ENCODE data around the gene SAPCD2. TPM values are rescaled to one million over a fixed set of nuclear protein-coding genes. Genes with fewer than 3 reads are reported as not detected.

The SAPCD2 gene
- polyA plus RNA-seq, 4 donors = 5.5 to 10.0 (median 8.6) TPM

- no peak for DNase-seq (ENCODE audit: low read depth in 4 of 4, low spot score in 2 of 4)
These were observed 49.4 kb downstream of the SAPCD2 start for GRCh38 chr9:137020771-137021567.

GRCh38 chr9:137019891-137020683 lies 50.3 kb downstream of the SAPCD2 start:
- DNase-seq (ENCODE audit: low read depth in 4 of 4, low spot score in 2 of 4) = no peak

GRCh38 chr9:137018761-137019559 lies 51.4 kb downstream of the SAPCD2 start:
- no peak for DNase-seq (ENCODE audit: low read depth in 4 of 4, low spot score in 2 of 4)

GRCh38 chr9:137017791-137018497 lies 52.4 kb downstream of the SAPCD2 start:
- DNase-seq (ENCODE audit: low read depth in 4 of 4, low spot score in 2 of 4) = no peak

GRCh38 chr9:137017071-137017470 lies 53.3 kb downstream of the SAPCD2 start:
- DNase-seq (ENCODE audit: low read depth in 4 of 4, low spot score in 2 of 4) = no peak

- DNase-seq (ENCODE audit: low read depth in 4 of 4, low spot score in 2 of 4) = no peak
These were observed 53.9 kb downstream of the SAPCD2 start for GRCh38 chr9:137016436-137016835.

GRCh38 chr9:137015976-137016375 lies 54.4 kb downstream of the SAPCD2 start:
- no peak for DNase-seq (ENCODE audit: low read depth in 4 of 4, low spot score in 2 of 4)

- DNase-seq (ENCODE audit: low read depth in 4 of 4, low spot score in 2 of 4) = no peak
These were observed 54.8 kb downstream of the SAPCD2 start for GRCh38 chr9:137015540-137015930.

- no peak for DNase-seq (ENCODE audit: low read depth in 4 of 4, low spot score in 2 of 4)
These were observed 55.4 kb downstream of the SAPCD2 start for GRCh38 chr9:137014776-137015539.

GRCh38 chr9:137014166-137014565 lies 56.2 kb downstream of the SAPCD2 start:
- DNase-seq (ENCODE audit: low read depth in 4 of 4, low spot score in 2 of 4) = no peak

- DNase-seq (ENCODE audit: low read depth in 4 of 4, low spot score in 2 of 4) = no peak
These were observed 56.8 kb downstream of the SAPCD2 start for GRCh38 chr9:137013571-137013940.

GRCh38 chr9:137012694-137013570 lies 57.4 kb downstream of the SAPCD2 start:
- no peak for DNase-seq (ENCODE audit: low read depth in 4 of 4, low spot score in 2 of 4)

Other genes starting within 250 kb of the SAPCD2 start
- gene AJM1, start 228.1 kb downstream of the SAPCD2 start, polyA plus RNA-seq (ENCODE audit: insufficient read length in 4 of 4) = 1 to 10 TPM in 3 of 4 donors, under 1 TPM in 1; 0.68 to 1.8 (median 1.3) TPM
- 100 to 1,000 TPM in 3 of 4 donors, 10 to 100 TPM in 1; 60.1 to 135 (median 115) TPM for gene PHPT1, start 221.1 kb downstream of the SAPCD2 start, polyA plus RNA-seq (ENCODE audit: insufficient read length in 4 of 4)
- 10 to 100 TPM in 2 of 4 donors, 1 to 10 TPM in 2; 3.5 to 13.4 (median 8.9) TPM for gene MAMDC4, start 218.2 kb downstream of the SAPCD2 start, polyA plus RNA-seq (ENCODE audit: insufficient read length in 4 of 4)
- 100 to 1,000 TPM; 342 to 455 (median 391) TPM for gene EDF1, start 204.2 kb downstream of the SAPCD2 start, polyA plus RNA-seq (ENCODE audit: insufficient read length in 4 of 4)
- gene TRAF2, start 184.0 kb downstream of the SAPCD2 start, polyA plus RNA-seq (ENCODE audit: insufficient read length in 4 of 4) = 10 to 100 TPM; 11.2 to 17.9 (median 14.8) TPM
- 10 to 100 TPM; 37.8 to 69.9 (median 60.6) TPM for gene FBXW5, start 125.8 kb downstream of the SAPCD2 start, polyA plus RNA-seq (ENCODE audit: insufficient read length in 4 of 4)
- gene C8G, start 125.3 kb downstream of the SAPCD2 start, polyA plus RNA-seq (ENCODE audit: insufficient read length in 4 of 4) = 1 to 10 TPM in 2 of 4 donors, under 1 TPM in 2; 0.51 to 1.2 (median 1.0) TPM
- 10 to 100 TPM; 15.7 to 53.5 (median 30.7) TPM for gene LCN12, start 118.3 kb downstream of the SAPCD2 start, polyA plus RNA-seq (ENCODE audit: insufficient read length in 4 of 4)
- 10 to 100 TPM; 34.0 to 80.6 (median 34.4) TPM for gene PTGDS, start 93.1 kb downstream of the SAPCD2 start, polyA plus RNA-seq (ENCODE audit: insufficient read length in 4 of 4)
- gene LCNL1, start 87.6 kb downstream of the SAPCD2 start, polyA plus RNA-seq (ENCODE audit: insufficient read length in 4 of 4) = under 1 TPM in 3 of 4 donors, not detected in 1; 0.08 to 0.41 (median 0.17) TPM
- 10 to 100 TPM; 22.4 to 53.2 (median 41.4) TPM for gene PAXX, start 78.1 kb downstream of the SAPCD2 start, polyA plus RNA-seq (ENCODE audit: insufficient read length in 4 of 4)
- 1 to 10 TPM in 1 of 4 donors, under 1 TPM in 3; 0.49 to 1.2 (median 0.74) TPM for gene CLIC3, start 74.0 kb downstream of the SAPCD2 start, polyA plus RNA-seq (ENCODE audit: insufficient read length in 4 of 4)
- gene ABCA2, start 42.3 kb downstream of the SAPCD2 start, polyA plus RNA-seq (ENCODE audit: insufficient read length in 4 of 4) = 10 to 100 TPM; 36.4 to 60.9 (median 55.4) TPM
- under 1 TPM in 2 of 4 donors, not detected in 2; 0.08 to 0.12 TPM for gene FUT7, start 38.5 kb downstream of the SAPCD2 start, polyA plus RNA-seq (ENCODE audit: insufficient read length in 4 of 4)
- 10 to 100 TPM; 19.8 to 46.8 (median 34.4) TPM for gene NPDC1, start 24.4 kb downstream of the SAPCD2 start, polyA plus RNA-seq (ENCODE audit: insufficient read length in 4 of 4)
- 1 to 10 TPM; 2.8 to 6.0 (median 5.1) TPM for gene ENTPD2, start 16.5 kb downstream of the SAPCD2 start, polyA plus RNA-seq (ENCODE audit: insufficient read length in 4 of 4)
- gene UAP1L1, start 7.0 kb upstream of the SAPCD2 start, polyA plus RNA-seq (ENCODE audit: insufficient read length in 4 of 4) = 1 to 10 TPM; 4.2 to 7.4 (median 5.9) TPM
- 10 to 100 TPM; 46.5 to 70.7 (median 63.1) TPM for gene MAN1B1, start 16.4 kb upstream of the SAPCD2 start, polyA plus RNA-seq (ENCODE audit: insufficient read length in 4 of 4)
- 10 to 100 TPM; 14.5 to 31.9 (median 25.1) TPM for gene DPP7, start 44.2 kb upstream of the SAPCD2 start, polyA plus RNA-seq (ENCODE audit: insufficient read length in 4 of 4)
- under 1 TPM in 3 of 4 donors, not detected in 1; 0.06 to 0.60 (median 0.20) TPM for gene GRIN1, start 68.6 kb upstream of the SAPCD2 start, polyA plus RNA-seq (ENCODE audit: insufficient read length in 4 of 4)
- under 1 TPM in 3 of 4 donors, not detected in 1; 0.12 to 0.29 (median 0.17) TPM for gene LRRC26, start 99.5 kb upstream of the SAPCD2 start, polyA plus RNA-seq (ENCODE audit: insufficient read length in 4 of 4)
- gene TMEM210, start 101.5 kb upstream of the SAPCD2 start, polyA plus RNA-seq (ENCODE audit: insufficient read length in 4 of 4) = under 1 TPM in 1 of 4 donors, not detected in 3; 0.16 TPM
- gene ANAPC2, start 118.0 kb upstream of the SAPCD2 start, polyA plus RNA-seq (ENCODE audit: insufficient read length in 4 of 4) = 10 to 100 TPM; 31.3 to 56.1 (median 44.4) TPM
- 10 to 100 TPM; 44.5 to 78.1 (median 56.9) TPM for gene SSNA1, start 118.1 kb upstream of the SAPCD2 start, polyA plus RNA-seq (ENCODE audit: insufficient read length in 4 of 4)
- gene TPRN, start 130.2 kb upstream of the SAPCD2 start, polyA plus RNA-seq (ENCODE audit: insufficient read length in 4 of 4) = 10 to 100 TPM; 12.8 to 15.4 (median 14.7) TPM
- gene TMEM203, start 135.1 kb upstream of the SAPCD2 start, polyA plus RNA-seq (ENCODE audit: insufficient read length in 4 of 4) = 10 to 100 TPM; 37.2 to 53.2 (median 43.5) TPM
- 10 to 100 TPM in 3 of 4 donors, 1 to 10 TPM in 1; 7.0 to 20.2 (median 14.5) TPM for gene NDOR1, start 135.1 kb upstream of the SAPCD2 start, polyA plus RNA-seq (ENCODE audit: insufficient read length in 4 of 4)
- 10 to 100 TPM in 3 of 4 donors, 1 to 10 TPM in 1; 5.4 to 15.1 (median 13.1) TPM for gene RNF208, start 151.7 kb upstream of the SAPCD2 start, polyA plus RNA-seq (ENCODE audit: insufficient read length in 4 of 4)
- 10 to 100 TPM in 2 of 4 donors, 1 to 10 TPM in 2; 5.1 to 20.9 (median 12.5) TPM for gene CYSRT1, start 154.6 kb upstream of the SAPCD2 start, polyA plus RNA-seq (ENCODE audit: insufficient read length in 4 of 4)
- gene RNF224, start 156.9 kb upstream of the SAPCD2 start, polyA plus RNA-seq (ENCODE audit: insufficient read length in 4 of 4) = 10 to 100 TPM in 2 of 4 donors, 1 to 10 TPM in 2; 3.6 to 20.1 (median 12.5) TPM
- gene SLC34A3, start 160.3 kb upstream of the SAPCD2 start, polyA plus RNA-seq (ENCODE audit: insufficient read length in 4 of 4) = 10 to 100 TPM in 2 of 4 donors, 1 to 10 TPM in 2; 4.4 to 15.4 (median 8.9) TPM
- gene TUBB4B, start 170.7 kb upstream of the SAPCD2 start, polyA plus RNA-seq (ENCODE audit: insufficient read length in 4 of 4) = 100 to 1,000 TPM; 324 to 444 (median 393) TPM
- 1 to 10 TPM; 1.0 to 3.5 (median 2.3) TPM for gene STPG3, start 180.7 kb upstream of the SAPCD2 start, polyA plus RNA-seq (ENCODE audit: insufficient read length in 4 of 4)
- gene NELFB, start 184.8 kb upstream of the SAPCD2 start, polyA plus RNA-seq (ENCODE audit: insufficient read length in 4 of 4) = 10 to 100 TPM; 49.5 to 67.0 (median 56.4) TPM
- gene TOR4A, start 207.2 kb upstream of the SAPCD2 start, polyA plus RNA-seq (ENCODE audit: insufficient read length in 4 of 4) = 1 to 10 TPM; 3.9 to 8.5 (median 6.3) TPM
- 1 to 10 TPM; 5.7 to 8.5 (median 8.2) TPM for gene NRARP, start 231.7 kb upstream of the SAPCD2 start, polyA plus RNA-seq (ENCODE audit: insufficient read length in 4 of 4)

All from left renal cortex interstitium (tissue), 4 donors.